Measurements from ENCODE around the gene ULK2.
"Not testable (repeated sequence)": the region's sequence is repeated elsewhere in the genome, so short reads cannot be mapped to it uniquely, and the experiment has no call there.

ULK2 gene

GRCh38 chr17:19896679-19897078, 28.9 kb upstream of the ULK2 start:
- H3K27ac ChIP-seq (ENCODE audit: insufficient read depth, low read depth, low read length, poor library complexity, severe bottlenecking), result no peak overlapping the region
- 93 to 97% methylated on average over 1 to 2 of the region's 2 CpGs for WGBS, 2 experiments
- no peaks in the 10 kb centered on the region for H3K9me3 ChIP-seq (ENCODE audit: control insufficient read depth, low read length)
- no peaks in the 10 kb centered on the region for H3K27me3 ChIP-seq (ENCODE audit: control insufficient read depth, insufficient read depth, low read length, poor library complexity, severe bottlenecking)
- peaks cover 11% of the 10 kb centered on the region for H3K4me1 ChIP-seq (ENCODE audit: control insufficient read depth, insufficient read depth, low read length)
- H3K36me3 ChIP-seq (ENCODE audit: control insufficient read depth, insufficient read depth, low read length), result peaks cover 3% of the 10 kb centered on the region
- no peak overlapping the region for H3K4me3 ChIP-seq (ENCODE audit: insufficient read depth, low read depth, low read length)

- H3K27ac ChIP-seq (ENCODE audit: insufficient read depth, low read depth, low read length, poor library complexity, severe bottlenecking); H3K27me3 ChIP-seq (ENCODE audit: control insufficient read depth, insufficient read depth, low read length, poor library complexity, severe bottlenecking); H3K4me3 ChIP-seq (ENCODE audit: insufficient read depth, low read depth, low read length); H3K36me3 ChIP-seq (ENCODE audit: control insufficient read depth, insufficient read depth, low read length); H3K4me1 ChIP-seq (ENCODE audit: control insufficient read depth, insufficient read depth, low read length); H3K9me3 ChIP-seq (ENCODE audit: control insufficient read depth, low read length): not testable (repeated sequence)
- WGBS, 2 experiments, result 96 to 98% methylated on average over 5 of the region's 5 CpGs
Observed at GRCh38 chr17:19890554-19890953, 22.8 kb upstream of the ULK2 start.

- H3K4me1 ChIP-seq (ENCODE audit: control insufficient read depth, insufficient read depth, low read length); H3K4me3 ChIP-seq (ENCODE audit: insufficient read depth, low read depth, low read length); H3K27me3 ChIP-seq (ENCODE audit: control insufficient read depth, insufficient read depth, low read length, poor library complexity, severe bottlenecking); H3K36me3 ChIP-seq (ENCODE audit: control insufficient read depth, insufficient read depth, low read length); H3K9me3 ChIP-seq (ENCODE audit: control insufficient read depth, low read length); H3K27ac ChIP-seq (ENCODE audit: insufficient read depth, low read depth, low read length, poor library complexity, severe bottlenecking): not testable (repeated sequence)
- 95 to 96% methylated on average over 5 of the region's 5 CpGs for WGBS, 2 experiments
Observed at GRCh38 chr17:19890001-19890400, 22.3 kb upstream of the ULK2 start.

- Histone ChIP-seq H3K27me3 (ENCODE audit: control insufficient read depth, insufficient read depth, low read length, poor library complexity, severe bottlenecking) (no peaks in the 10 kb centered on the region), H3K27ac (ENCODE audit: insufficient read depth, low read depth, low read length, poor library complexity, severe bottlenecking) (no peak overlapping the region), H3K4me3 (ENCODE audit: insufficient read depth, low read depth, low read length) (no peak overlapping the region), H3K9me3 (ENCODE audit: control insufficient read depth, low read length) (no peaks in the 10 kb centered on the region), H3K4me1 (ENCODE audit: control insufficient read depth, insufficient read depth, low read length) (no peaks in the 10 kb centered on the region), H3K36me3 (ENCODE audit: control insufficient read depth, insufficient read depth, low read length) (no peaks in the 10 kb centered on the region)
Observed at GRCh38 chr17:19886116-19886515, 18.4 kb upstream of the ULK2 start.

GRCh38 chr17:19883537-19884215, 15.9 kb upstream of the ULK2 start:
- H3K4me3 ChIP-seq (ENCODE audit: insufficient read depth, low read depth, low read length), result no peak overlapping the region

GRCh38 chr17:19880393-19880792, 12.7 kb upstream of the ULK2 start:
- Histone ChIP-seq H3K36me3 (ENCODE audit: control insufficient read depth, insufficient read depth, low read length) (no peaks in the 10 kb centered on the region), H3K4me3 (ENCODE audit: insufficient read depth, low read depth, low read length) (no peak overlapping the region), H3K4me1 (ENCODE audit: control insufficient read depth, insufficient read depth, low read length) (no peaks in the 10 kb centered on the region), H3K27ac (ENCODE audit: insufficient read depth, low read depth, low read length, poor library complexity, severe bottlenecking) (no peak overlapping the region), H3K9me3 (ENCODE audit: control insufficient read depth, low read length) (no peaks in the 10 kb centered on the region), H3K27me3 (ENCODE audit: control insufficient read depth, insufficient read depth, low read length, poor library complexity, severe bottlenecking) (no peaks in the 10 kb centered on the region)
- WGBS, 2 experiments, result 88 to 93% methylated on average over 4 of the region's 4 CpGs

More at GRCh38 chr17:19883537-19884215, 15.9 kb upstream of the ULK2 start:
- Histone ChIP-seq H3K27me3 (ENCODE audit: control insufficient read depth, insufficient read depth, low read length, poor library complexity, severe bottlenecking) (no peaks in the 10 kb centered on the region), H3K9me3 (ENCODE audit: control insufficient read depth, low read length) (no peaks in the 10 kb centered on the region), H3K36me3 (ENCODE audit: control insufficient read depth, insufficient read depth, low read length) (no peaks in the 10 kb centered on the region), H3K27ac (ENCODE audit: insufficient read depth, low read depth, low read length, poor library complexity, severe bottlenecking) (no peak overlapping the region), H3K4me1 (ENCODE audit: control insufficient read depth, insufficient read depth, low read length) (no peaks in the 10 kb centered on the region)
- 95% methylated on average over 8 of the region's 8 CpGs for WGBS, 2 experiments

- no peaks in the 10 kb centered on the region for H3K36me3 ChIP-seq (ENCODE audit: control insufficient read depth, insufficient read depth, low read length)
- H3K27me3 ChIP-seq (ENCODE audit: control insufficient read depth, insufficient read depth, low read length, poor library complexity, severe bottlenecking), result no peaks in the 10 kb centered on the region
- no peaks in the 10 kb centered on the region for H3K4me1 ChIP-seq (ENCODE audit: control insufficient read depth, insufficient read depth, low read length)
- no peak overlapping the region for H3K4me3 ChIP-seq (ENCODE audit: insufficient read depth, low read depth, low read length)
- WGBS, 2 experiments, result 72 to 79% methylated on average over 6 of the region's 6 CpGs
- H3K9me3 ChIP-seq (ENCODE audit: control insufficient read depth, low read length), result no peaks in the 10 kb centered on the region
- H3K27ac ChIP-seq (ENCODE audit: insufficient read depth, low read depth, low read length, poor library complexity, severe bottlenecking), result no peak overlapping the region
Observed at GRCh38 chr17:19877364-19877945, 9.7 kb upstream of the ULK2 start.

- Histone ChIP-seq H3K27ac (ENCODE audit: insufficient read depth, low read depth, low read length, poor library complexity, severe bottlenecking) (no peak overlapping the region), H3K36me3 (ENCODE audit: control insufficient read depth, insufficient read depth, low read length) (no peaks in the 10 kb centered on the region), H3K4me1 (ENCODE audit: control insufficient read depth, insufficient read depth, low read length) (no peaks in the 10 kb centered on the region), H3K27me3 (ENCODE audit: control insufficient read depth, insufficient read depth, low read length, poor library complexity, severe bottlenecking) (no peaks in the 10 kb centered on the region), H3K4me3 (ENCODE audit: insufficient read depth, low read depth, low read length) (no peak overlapping the region), H3K9me3 (ENCODE audit: control insufficient read depth, low read length) (no peaks in the 10 kb centered on the region)
- 94 to 95% methylated on average over 13 of the region's 13 CpGs for WGBS, 2 experiments
Observed at GRCh38 chr17:19876529-19877161, 8.9 kb upstream of the ULK2 start.

GRCh38 chr17:19874256-19874655, 6.5 kb upstream of the ULK2 start:
- H3K27me3 ChIP-seq (ENCODE audit: control insufficient read depth, insufficient read depth, low read length, poor library complexity, severe bottlenecking), result no peaks in the 10 kb centered on the region
- no peaks in the 10 kb centered on the region for H3K36me3 ChIP-seq (ENCODE audit: control insufficient read depth, insufficient read depth, low read length)
- H3K27ac ChIP-seq (ENCODE audit: insufficient read depth, low read depth, low read length, poor library complexity, severe bottlenecking), result no peak overlapping the region
- H3K9me3 ChIP-seq (ENCODE audit: control insufficient read depth, low read length), result no peaks in the 10 kb centered on the region
- no peak overlapping the region for H3K4me3 ChIP-seq (ENCODE audit: insufficient read depth, low read depth, low read length)
- WGBS, 2 experiments, result 93 to 95% methylated on average over 10 of the region's 10 CpGs
- no peaks in the 10 kb centered on the region for H3K4me1 ChIP-seq (ENCODE audit: control insufficient read depth, insufficient read depth, low read length)

GRCh38 chr17:19873346-19873745, 5.6 kb upstream of the ULK2 start:
- Histone ChIP-seq H3K9me3 (ENCODE audit: control insufficient read depth, low read length) (no peaks in the 10 kb centered on the region), H3K27me3 (ENCODE audit: control insufficient read depth, insufficient read depth, low read length, poor library complexity, severe bottlenecking) (peaks cover 7% of the 10 kb centered on the region), H3K4me1 (ENCODE audit: control insufficient read depth, insufficient read depth, low read length) (no peaks in the 10 kb centered on the region), H3K36me3 (ENCODE audit: control insufficient read depth, insufficient read depth, low read length) (no peaks in the 10 kb centered on the region), H3K27ac (ENCODE audit: insufficient read depth, low read depth, low read length, poor library complexity, severe bottlenecking) (no peak overlapping the region), H3K4me3 (ENCODE audit: insufficient read depth, low read depth, low read length) (no peak overlapping the region)
- 90 to 92% methylated on average over 3 of the region's 3 CpGs for WGBS, 2 experiments
